KOPT-K1 (cell line): ENCODE measurements around the gene MICAL3.
"Not testable (repeated sequence)": the region's sequence is repeated elsewhere in the genome, so short reads cannot be mapped to it uniquely, and the experiment has no call there.

Experiments used
- H3K27ac ChIP-seq: fragments of 200-600 bp; sonication (generic); 2 replicates; pipeline ENCODE4 v1.5.1; 2016; ENCODE audit warnings: antibody characterized with exemption, mild to moderate bottlenecking, low read depth, low read length; ENCODE audit not compliant: poor library complexity, severe bottlenecking
- H3K36me3 ChIP-seq: fragments of 200-600 bp; sonication (generic); 2 replicates; pipeline ENCODE4 v1.5.1; 2017; ENCODE audit warnings: antibody characterized with exemption, mild to moderate bottlenecking, low read length, moderate library complexity; ENCODE audit not compliant: insufficient read depth
- H3K9me3 ChIP-seq: fragments of 200-600 bp; sonication (generic); 2 replicates; pipeline ENCODE4 v1.5.1; 2017; ENCODE audit warnings: antibody characterized with exemption, low read length, mild to moderate bottlenecking; ENCODE audit not compliant: insufficient read depth, poor library complexity, severe bottlenecking

Gene MICAL3

GRCh38 chr22:18024276-18024939 lies at the start of gene MICAL3:
MICAL3 (minus strand) TSS chr22:18024561; CDS start chr22:17906812, 117,749 bp downstream.
- H3K27ac ChIP-seq = no peak within 1 kb of the TSS
- H3K9me3 ChIP-seq = no peaks in the 10 kb centered on the region
- H3K36me3 ChIP-seq = no peaks in the 10 kb centered on the region

DNA sequence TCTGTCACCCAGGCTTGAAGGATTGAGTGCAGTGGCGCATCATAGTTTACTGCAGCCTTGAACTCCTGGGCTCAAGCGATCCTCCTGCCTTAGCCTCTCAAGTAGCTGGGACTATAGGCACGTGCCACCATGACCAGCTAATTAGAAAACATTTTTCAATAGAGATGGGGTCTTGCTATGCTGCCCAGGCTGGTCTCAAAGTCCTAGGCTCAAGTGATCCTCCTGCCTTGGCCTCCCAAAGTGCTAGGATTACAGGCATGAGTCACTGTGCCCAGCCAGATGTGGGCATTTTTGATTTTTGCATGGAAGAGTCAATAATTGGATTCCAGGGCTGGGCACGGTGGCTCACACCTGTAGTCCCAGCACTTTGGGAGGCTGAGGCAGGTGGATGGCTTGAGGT lies 49.6 kb upstream of the MICAL3 start:
- not testable (repeated sequence) for H3K9me3 ChIP-seq, H3K36me3 ChIP-seq, H3K27ac ChIP-seq

- Histone ChIP-seq H3K27ac (no peak overlapping the region), H3K36me3 (no peaks in the 10 kb centered on the region), H3K9me3 (no peaks in the 10 kb centered on the region)
Measured at GRCh38 chr22:18073467-18073866, 49.1 kb upstream of the MICAL3 start.

- Histone ChIP-seq H3K9me3 (no peaks in the 10 kb centered on the region), H3K27ac (no peak overlapping the region), H3K36me3 (no peaks in the 10 kb centered on the region)
Measured at GRCh38 chr22:18071968-18072310, 47.6 kb upstream of the MICAL3 start.

- not testable (repeated sequence) for H3K27ac ChIP-seq, H3K36me3 ChIP-seq, H3K9me3 ChIP-seq
Measured at GRCh38 chr22:18071307-18071967, 47.1 kb upstream of the MICAL3 start.

DNA sequence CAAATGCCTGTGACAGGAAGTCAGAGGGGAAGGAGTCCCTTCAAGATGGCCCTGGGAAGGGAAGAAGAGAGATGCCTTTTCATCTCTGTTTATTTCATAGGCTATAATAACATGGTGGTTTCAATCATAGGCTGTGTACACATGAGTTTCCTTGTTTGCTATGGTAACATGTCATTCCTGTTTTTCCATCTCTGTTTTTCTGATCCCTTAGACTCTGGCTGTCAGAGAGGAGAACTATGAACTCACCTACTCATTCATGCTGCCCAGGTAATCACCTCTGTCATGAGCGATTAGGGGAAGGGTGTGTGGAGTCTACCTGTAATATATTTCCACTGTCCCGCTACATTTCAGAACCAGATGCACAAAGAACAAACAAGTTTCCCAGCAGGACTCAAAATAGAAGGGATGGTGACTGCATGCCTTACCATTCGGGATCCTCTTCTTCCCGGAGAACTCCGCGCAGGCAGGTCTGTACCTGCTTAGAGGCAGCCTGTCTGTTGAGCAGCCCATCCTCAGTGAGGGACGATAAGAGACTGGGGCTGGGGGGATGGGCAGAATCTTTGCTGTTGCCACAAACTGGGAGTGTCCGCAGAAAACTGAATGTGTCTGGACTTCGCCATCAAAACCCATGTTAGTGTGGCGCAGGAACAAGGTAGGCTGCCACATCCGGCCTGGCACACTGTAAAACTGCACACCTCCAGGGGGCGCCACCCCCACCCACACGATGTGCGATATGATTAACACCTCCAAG lies 46.4 kb upstream of the MICAL3 start:
- Histone ChIP-seq H3K27ac (no peak overlapping the region), H3K9me3 (no peaks in the 10 kb centered on the region)

DNA sequence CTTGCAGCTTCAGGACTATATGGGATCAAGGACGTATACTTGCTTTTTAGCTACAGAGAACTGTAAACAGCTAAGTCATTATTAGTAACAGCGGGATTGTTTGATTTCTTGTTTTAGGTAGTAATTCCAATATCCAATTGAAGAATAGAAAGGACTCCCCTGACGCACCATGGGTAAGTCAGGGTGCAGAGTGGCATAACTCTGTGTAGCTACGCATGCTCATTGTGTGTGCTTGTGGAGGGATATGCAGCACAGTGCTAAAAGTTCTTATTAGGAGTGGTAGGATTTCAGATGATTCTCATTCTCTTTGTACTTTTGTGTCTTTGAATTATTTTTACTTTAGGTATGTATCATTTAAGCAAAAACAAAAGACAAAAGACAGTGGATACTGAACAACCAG lies 45.7 kb upstream of the MICAL3 start:
- Histone ChIP-seq H3K9me3 (no peaks in the 10 kb centered on the region), H3K36me3 (no peaks in the 10 kb centered on the region), H3K27ac (no peak overlapping the region)

More for the DNA sequence above, 46.4 kb upstream of the MICAL3 start:
- no peaks in the 10 kb centered on the region for H3K36me3 ChIP-seq

GRCh38 chr22:18069041-18069440 lies 44.7 kb upstream of the MICAL3 start:
- Histone ChIP-seq H3K27ac (no peak overlapping the region), H3K36me3 (no peaks in the 10 kb centered on the region), H3K9me3 (no peaks in the 10 kb centered on the region)

- Histone ChIP-seq H3K36me3 (no peaks in the 10 kb centered on the region), H3K9me3 (no peaks in the 10 kb centered on the region), H3K27ac (no peak overlapping the region)
Measured at GRCh38 chr22:18068381-18068988, 44.1 kb upstream of the MICAL3 start.

- H3K9me3 ChIP-seq = no peaks in the 10 kb centered on the region
- no peaks in the 10 kb centered on the region for H3K36me3 ChIP-seq
- H3K27ac ChIP-seq = no peak overlapping the region
Measured at GRCh38 chr22:18067548-18068341, 43.4 kb upstream of the MICAL3 start.

- no peak overlapping the region for H3K27ac ChIP-seq
- H3K36me3 ChIP-seq = no peaks in the 10 kb centered on the region
- no peaks in the 10 kb centered on the region for H3K9me3 ChIP-seq
Measured at GRCh38 chr22:18067121-18067520, 42.8 kb upstream of the MICAL3 start.

- Histone ChIP-seq H3K9me3 (no peaks in the 10 kb centered on the region), H3K36me3 (no peaks in the 10 kb centered on the region), H3K27ac (no peak overlapping the region)
Measured at GRCh38 chr22:18066181-18066859, 42.0 kb upstream of the MICAL3 start.

- H3K36me3 ChIP-seq = no peaks in the 10 kb centered on the region
- no peak overlapping the region for H3K27ac ChIP-seq
- no peaks in the 10 kb centered on the region for H3K9me3 ChIP-seq
Measured at GRCh38 chr22:18065256-18065655, 40.9 kb upstream of the MICAL3 start.

DNA sequence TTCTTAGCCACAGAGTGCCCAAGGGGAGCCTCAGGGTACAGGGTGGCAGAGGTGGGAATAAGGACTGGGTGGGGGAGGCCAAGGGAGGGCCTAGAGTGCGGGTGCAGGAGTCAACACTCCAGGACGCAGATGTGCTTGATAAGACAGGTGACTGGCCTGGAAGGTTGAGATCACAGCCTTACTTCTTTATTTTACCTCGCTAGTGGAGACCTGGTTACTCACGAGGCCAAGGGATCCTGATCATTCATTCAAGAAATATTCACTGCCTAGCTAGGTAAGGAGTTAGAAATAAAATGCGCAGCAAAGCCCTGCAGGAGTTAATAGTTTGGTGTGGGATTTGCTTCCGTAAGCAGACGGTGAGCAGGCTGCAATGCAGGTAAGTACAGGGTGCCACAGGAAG lies 40.3 kb upstream of the MICAL3 start:
- Histone ChIP-seq H3K9me3 (no peaks in the 10 kb centered on the region), H3K27ac (no peak overlapping the region), H3K36me3 (no peaks in the 10 kb centered on the region)
